IPS-NIHi11 (cell line): ENCODE measurements around the gene PCMTD2.

Experiments
- DNase-seq: peaks from one replicate; pipeline ENCODE4 v3.0.0; 2012; ENCODE audit warnings: mixed read lengths, low spot score

The PCMTD2 gene

GRCh38 chr20:64256282-64256935 is 861 bp downstream of the PCMTD2 start:
- no peak for DNase-seq

DNA sequence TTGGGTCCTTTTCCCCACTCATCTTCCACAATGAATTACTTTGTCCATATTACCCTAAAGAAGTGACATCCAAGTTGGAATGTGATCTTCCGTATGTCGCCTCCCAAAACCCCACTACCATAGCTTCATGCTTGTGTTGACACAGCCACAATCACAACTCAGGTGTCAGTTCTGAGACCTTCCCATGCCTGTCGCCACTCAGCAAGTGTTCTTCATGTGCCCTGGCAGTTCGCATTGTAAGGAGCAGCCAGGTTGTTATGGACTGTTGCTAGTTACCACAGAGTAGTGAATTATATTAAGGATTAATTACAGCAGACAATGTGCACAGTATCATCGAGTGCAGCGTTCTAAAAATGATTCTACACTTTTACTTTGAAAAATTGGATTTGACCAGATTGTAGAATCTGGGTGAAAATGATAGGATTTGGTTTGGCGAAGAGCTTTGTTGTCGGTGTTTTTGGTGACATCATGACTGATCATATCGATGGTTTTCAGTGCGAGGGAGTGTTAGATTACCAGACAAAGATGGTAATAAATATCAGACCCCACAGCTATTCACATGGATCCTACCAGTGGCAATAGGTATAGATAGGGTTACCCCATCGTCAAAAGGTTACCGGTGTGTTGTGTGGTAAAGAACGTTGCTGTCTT is 1.7 kb downstream of the PCMTD2 start:
- DNase-seq: no peak

- no peak for DNase-seq
These were observed 2.7 kb downstream of the PCMTD2 start for GRCh38 chr20:64258071-64258823.

DNA sequence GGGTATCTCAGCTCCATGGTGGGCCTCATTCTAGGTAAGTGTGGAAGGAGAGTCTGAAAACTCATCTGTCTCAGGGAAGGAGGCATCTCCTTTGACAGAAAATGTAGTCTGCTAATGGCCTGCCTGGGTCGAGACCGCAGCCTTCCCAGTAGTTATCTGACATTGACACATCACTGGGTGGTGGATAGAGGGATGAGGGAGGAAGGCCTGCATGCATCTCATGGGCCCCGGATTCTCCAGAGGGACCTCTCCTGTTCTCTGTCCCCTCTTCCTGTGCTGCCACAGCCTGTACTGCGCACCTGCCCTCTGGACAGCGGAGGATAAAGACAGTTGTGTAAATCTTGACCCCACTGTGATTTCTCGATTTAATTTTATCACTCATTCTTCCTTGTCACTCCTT is 4.7 kb downstream of the PCMTD2 start:
- no peak for DNase-seq

GRCh38 chr20:64261138-64261537 is 5.6 kb downstream of the PCMTD2 start:
- DNase-seq: no peak

GRCh38 chr20:64264091-64264490 is 8.5 kb downstream of the PCMTD2 start:
- no peak for DNase-seq

DNA sequence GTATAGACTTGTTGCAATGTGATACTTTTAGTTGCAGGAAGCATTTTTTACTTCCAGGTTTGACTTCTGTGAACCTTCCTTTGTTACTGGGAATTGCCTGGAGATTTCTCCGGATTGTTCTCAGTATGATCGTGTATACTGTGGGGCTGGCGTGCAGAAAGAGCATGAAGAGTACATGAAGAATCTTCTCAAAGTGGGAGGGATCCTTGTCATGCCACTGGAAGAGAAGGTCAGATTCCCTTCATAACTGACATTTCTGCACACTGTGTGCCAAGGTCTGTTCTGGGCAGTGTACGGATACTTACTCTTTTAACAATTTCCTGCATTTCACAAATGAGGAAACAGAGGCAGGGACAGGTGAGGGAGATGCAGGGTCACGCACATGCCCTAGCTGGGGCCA is 9.7 kb downstream of the PCMTD2 start:
- DNase-seq: no peak

DNA sequence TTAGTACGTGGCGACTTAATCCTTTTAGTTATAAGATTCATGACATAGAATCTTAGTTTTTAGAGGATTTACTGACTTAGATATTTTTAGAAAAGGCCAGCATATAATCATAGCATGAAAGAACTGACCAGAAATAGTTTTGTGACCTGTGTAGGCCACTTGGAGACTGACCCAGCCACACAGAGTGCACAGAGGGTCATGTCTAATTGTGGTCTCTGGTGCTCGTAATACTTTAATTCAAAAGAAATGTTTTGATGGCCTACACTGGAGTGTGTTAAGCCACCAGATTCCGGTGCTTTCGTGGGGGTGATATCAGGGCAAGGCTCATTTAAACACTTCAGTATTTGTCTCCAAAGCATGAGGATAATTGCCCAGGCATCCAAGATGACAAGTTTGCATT is 11.4 kb downstream of the PCMTD2 start:
- no peak for DNase-seq

DNA sequence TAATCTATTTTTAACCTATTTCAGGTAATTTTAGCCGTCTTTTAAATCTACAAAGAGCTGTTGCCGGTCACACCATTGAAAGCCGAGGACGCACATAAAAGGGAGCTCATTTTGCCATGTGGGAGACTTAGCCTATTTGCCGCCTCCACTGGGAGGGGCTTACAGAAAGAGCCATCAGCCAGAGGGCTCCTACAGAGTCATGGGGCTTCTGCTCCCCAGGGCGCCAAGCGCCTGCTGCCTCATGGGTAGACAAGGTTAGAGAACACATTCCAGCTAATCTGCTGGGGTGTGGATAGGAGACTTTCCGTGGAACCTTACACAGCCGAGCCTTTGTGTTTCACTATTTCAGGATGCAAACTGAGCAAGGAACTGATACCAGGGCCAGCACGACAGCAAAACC is 12.6 kb downstream of the PCMTD2 start:
- no peak for DNase-seq

DNA sequence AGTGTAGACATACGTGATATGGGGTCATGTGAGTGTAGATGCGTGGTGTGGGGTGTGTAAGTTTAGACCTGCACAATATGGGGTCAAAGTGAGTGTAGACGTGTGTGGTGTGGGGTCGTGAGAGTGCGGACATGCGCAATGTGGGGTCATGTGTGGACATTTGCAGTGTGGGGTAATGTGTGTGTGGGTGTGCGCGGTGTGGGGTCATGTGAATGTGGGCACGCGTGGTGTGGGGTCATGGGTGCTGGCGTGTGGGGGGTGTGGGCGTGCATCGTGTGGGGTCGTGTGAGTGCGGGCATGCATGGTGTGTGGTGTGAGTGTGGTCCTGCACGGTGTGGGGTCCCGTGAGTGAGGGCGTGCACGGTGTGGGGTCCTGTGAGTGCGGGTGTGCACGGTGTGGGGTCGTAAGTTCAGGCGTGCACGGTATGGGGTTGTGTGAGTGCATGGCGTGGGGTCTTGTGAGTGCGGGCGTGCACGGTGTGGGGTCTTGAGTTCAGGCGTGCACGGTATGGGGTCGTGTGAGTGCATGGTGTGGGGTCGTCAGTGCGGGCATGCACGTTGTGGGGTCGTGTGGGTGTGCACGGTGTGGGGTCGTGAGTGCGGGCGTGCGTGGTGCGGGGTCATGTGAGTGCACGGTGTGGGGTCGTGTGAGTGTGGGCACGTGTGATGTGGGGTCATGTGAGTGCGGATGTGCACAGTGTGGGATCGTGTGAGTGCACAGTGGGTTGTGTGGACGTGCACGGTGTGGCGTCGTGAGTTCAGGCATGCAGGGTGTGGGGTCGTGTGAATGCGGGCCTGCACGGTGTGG is 14.3 kb downstream of the PCMTD2 start:
- DNase-seq: no peak

- no peak for DNase-seq
These were observed 16.1 kb downstream of the PCMTD2 start for GRCh38 chr20:64271636-64272035.

GRCh38 chr20:64273109-64273508 is 17.6 kb downstream of the PCMTD2 start:
- no peak for DNase-seq

GRCh38 chr20:64276817-64277216 is 21.3 kb downstream of the PCMTD2 start:
- DNase-seq: no peak

DNA sequence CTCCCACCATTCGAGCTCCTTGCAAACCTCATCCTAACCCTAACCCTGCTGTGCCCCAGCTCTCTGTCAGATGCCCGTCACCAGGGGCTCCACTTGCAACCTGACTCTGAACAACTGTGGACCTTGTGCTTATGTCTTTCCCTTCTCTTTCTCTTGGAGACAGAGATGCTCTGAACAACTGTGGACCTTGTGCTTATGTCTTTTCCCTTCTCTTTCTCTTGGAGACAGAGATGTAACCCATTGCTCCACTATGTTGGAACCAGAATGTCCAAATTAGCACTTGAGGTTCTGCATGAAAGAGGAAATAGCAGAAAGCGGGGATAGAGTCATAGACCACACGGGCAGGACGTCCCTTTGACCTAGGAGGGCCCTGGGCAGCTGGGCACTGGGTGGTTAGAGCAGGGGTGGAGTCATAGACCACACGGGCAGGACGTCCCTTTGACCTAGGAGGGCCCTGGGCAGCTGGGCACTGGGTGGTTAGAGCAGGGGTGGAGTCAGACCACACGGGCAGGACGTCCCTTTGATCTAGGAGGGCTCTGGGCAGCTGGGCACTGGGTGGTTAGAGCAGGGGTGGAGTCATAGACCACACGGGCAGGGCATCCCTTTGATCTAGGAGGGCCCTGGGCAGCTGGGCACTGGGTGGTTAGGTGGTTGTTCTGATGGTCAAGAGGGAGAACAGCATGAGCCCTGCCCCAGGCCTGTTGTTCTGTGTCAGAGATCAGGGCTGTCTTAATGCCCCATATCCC is 22.2 kb downstream of the PCMTD2 start:
- no peak for DNase-seq

GRCh38 chr20:64278317-64278681 is 22.8 kb downstream of the PCMTD2 start:
- DNase-seq: no peak

DNA sequence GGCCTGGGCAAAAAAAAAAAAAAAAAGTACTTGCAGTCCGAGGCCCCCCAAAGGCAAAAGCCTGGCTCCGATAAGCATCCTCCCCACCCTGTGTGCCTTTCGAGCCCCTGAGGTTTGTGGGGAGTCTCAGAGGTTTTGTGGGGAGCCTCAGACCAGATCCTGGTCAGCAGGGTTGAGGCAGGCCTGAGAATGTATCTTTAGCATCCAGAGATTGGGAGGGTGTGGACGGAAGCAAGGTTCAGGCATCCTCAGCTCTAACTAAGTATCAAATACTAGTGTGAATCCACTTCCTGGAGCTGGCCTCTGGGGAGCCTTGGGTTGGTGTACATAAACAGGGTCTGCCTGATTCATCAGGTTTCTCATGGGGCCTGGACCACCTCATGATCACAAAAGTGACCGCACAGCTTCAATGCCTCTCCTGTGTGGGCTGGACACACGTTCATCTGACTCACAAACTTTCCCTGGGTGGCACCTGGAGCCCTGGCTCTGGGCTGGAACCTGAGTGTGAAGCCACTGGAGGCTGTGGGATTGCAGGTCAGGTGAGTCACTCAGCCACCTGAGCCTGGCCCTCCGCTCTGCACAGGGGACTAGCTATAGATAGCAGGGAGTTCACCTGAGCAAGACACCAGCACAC is 24.4 kb downstream of the PCMTD2 start:
- DNase-seq: no peak

DNA sequence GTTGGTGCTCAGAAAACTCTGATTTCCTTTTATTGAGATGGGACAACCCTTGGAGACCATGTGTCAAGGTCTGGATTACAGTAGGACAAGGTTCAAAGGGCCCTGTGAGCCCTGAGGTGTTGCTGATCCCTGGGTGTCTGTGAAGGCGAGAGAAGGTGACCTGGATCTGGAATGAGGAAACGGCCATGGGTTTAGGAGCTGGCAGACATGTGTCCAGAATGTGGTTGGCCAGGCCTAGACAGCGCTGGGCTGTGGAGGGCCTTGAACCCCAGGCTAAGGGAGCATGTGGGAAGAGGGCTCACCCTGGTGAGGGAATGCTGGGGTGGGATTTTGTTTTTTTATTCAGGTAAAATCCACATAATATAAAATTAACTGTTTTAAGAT is 24.9 kb downstream of the PCMTD2 start:
- no peak for DNase-seq

DNA sequence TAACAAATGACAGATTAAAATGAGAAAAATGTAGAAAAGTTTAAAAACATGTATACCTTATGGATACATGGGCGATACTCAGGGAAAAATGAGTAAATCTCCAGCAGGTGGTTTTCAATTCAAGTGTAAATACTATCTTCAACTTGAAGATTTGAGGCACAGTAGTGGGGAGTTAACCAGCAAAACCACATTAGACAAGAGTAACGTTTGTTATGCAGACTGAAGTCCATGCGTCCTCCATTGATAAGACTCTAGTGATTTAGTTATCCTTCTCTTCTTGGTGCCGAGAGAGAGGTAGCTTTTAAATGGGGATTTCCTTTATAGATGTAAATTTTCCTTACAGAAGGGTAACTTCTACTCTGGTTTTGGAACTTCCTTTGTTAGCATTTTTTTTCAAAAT is 28.1 kb downstream of the PCMTD2 start:
- no peak for DNase-seq

GRCh38 chr20:64285579-64286446 is 30.3 kb downstream of the PCMTD2 start:
- DNase-seq: peak; percentile 26
